WTC11 (cell line): Measurements from ENCODE around the gene TMEM86B. TPM values are rescaled to one million over a fixed set of nuclear protein-coding genes. Genes with fewer than 3 reads are reported as not detected.

ENCODE experiments used
- ATAC-seq: fragments of 200-7000 bp; cut with Tn5 transposase; 2 replicates; pipeline ENCODE4 v1.10.0; 2021; ENCODE audit warnings: mild to moderate bottlenecking, moderate library complexity
- CTCF ChIA-PET: fragments of 300-600 bp; sonication (Branson Sonifier 250); formaldehyde crosslinking; loops from one replicate; lab custom pipeline; 2021; ENCODE audit warnings: antibody characterized with exemption; lab: Charles Lee
- POLR2A ChIA-PET: fragments of 350-600 bp; sonication (Branson Sonifier 250); formaldehyde crosslinking; loops from one replicate; lab custom pipeline; 2021; ENCODE audit warnings: antibody characterized with exemption; lab: Charles Lee
- DNase-seq: peaks from one replicate; pipeline ENCODE4 v3.0.0; 2021; ENCODE audit warnings: low spot score
- H3K27ac Mint-ChIP-seq: 2 replicates; pipeline ENCODE4 v1.8.0; 2021; ENCODE audit warnings: mixed read lengths
- H3K27me3 Mint-ChIP-seq: 2 replicates; pipeline ENCODE4 v1.8.0; 2021; ENCODE audit warnings: low read depth, mild to moderate bottlenecking, moderate library complexity, mixed read lengths
- H3K36me3 Mint-ChIP-seq: 2 replicates; pipeline ENCODE4 v1.8.0; 2021; ENCODE audit warnings: mixed read lengths
- H3K4me1 Mint-ChIP-seq: 2 replicates; pipeline ENCODE4 v1.8.0; 2022; ENCODE audit warnings: mixed read lengths
- H3K4me3 Mint-ChIP-seq: 2 replicates; pipeline ENCODE4 v1.8.0; 2021; ENCODE audit warnings: mild to moderate bottlenecking, moderate library complexity, mixed read lengths
- H3K9me3 Mint-ChIP-seq: 2 replicates; pipeline ENCODE4 v1.8.0; 2021; ENCODE audit warnings: mixed read lengths
- ERG ChIP-seq: fragments of 250-450 bp; sonication (Bioruptor Pico); IDR thresholded peaks from 2 replicates; pipeline ENCODE4 v1.8.0; 2021; ENCODE audit warnings: mild to moderate bottlenecking
- ETV6 ChIP-seq: sonication (generic); formaldehyde crosslinking; IDR thresholded peaks from 2 replicates; pipeline ENCODE4 v1.8.1; 2022; ENCODE audit warnings: mild to moderate bottlenecking, missing genetic modification reagents
- FOXK1 ChIP-seq: sonication (generic); formaldehyde crosslinking; IDR thresholded peaks from 2 replicates; pipeline ENCODE4 v1.8.0; 2022; ENCODE audit warnings: mild to moderate bottlenecking, moderate library complexity, missing genetic modification reagents
- MAX ChIP-seq: sonication (generic); formaldehyde crosslinking; IDR thresholded peaks from 2 replicates; pipeline ENCODE4 v1.8.0; 2022; ENCODE audit warnings: mild to moderate bottlenecking, missing genetic modification reagents
- NR2C2 ChIP-seq: sonication (generic); formaldehyde crosslinking; IDR thresholded peaks from 2 replicates; pipeline ENCODE4 v1.8.0; 2022; ENCODE audit warnings: mild to moderate bottlenecking, missing genetic modification reagents
- SMAD3 ChIP-seq: sonication (generic); formaldehyde crosslinking; IDR thresholded peaks from 2 replicates; pipeline ENCODE4 v1.8.0; 2022; ENCODE audit warnings: missing genetic modification reagents, mild to moderate bottlenecking, borderline replicate concordance
- TEAD4 ChIP-seq: sonication (generic); formaldehyde crosslinking; IDR thresholded peaks from 2 replicates; pipeline ENCODE4 v1.8.0; 2022; ENCODE audit warnings: mild to moderate bottlenecking, missing genetic modification reagents
- ZNF219 ChIP-seq: sonication (generic); formaldehyde crosslinking; IDR thresholded peaks from 2 replicates; pipeline ENCODE4 v1.8.0; 2023; ENCODE audit warnings: missing genetic modification reagents, mild to moderate bottlenecking, borderline replicate concordance
- ZNF416 ChIP-seq: fragments of 250-450 bp; sonication (Bioruptor Pico); IDR thresholded peaks from 2 replicates; pipeline ENCODE4 v1.9.0; 2021; ENCODE audit warnings: mild to moderate bottlenecking, inconsistent platforms
- ZNF423 ChIP-seq: fragments of 250-450 bp; sonication (Bioruptor Pico); IDR thresholded peaks from 2 replicates; pipeline ENCODE4 v2.1.2; 2022; ENCODE audit warnings: mild to moderate bottlenecking, moderate library complexity
- ZNF532 ChIP-seq: fragments of 250-450 bp; sonication (Bioruptor Pico); IDR thresholded peaks from 2 replicates; pipeline ENCODE4 v1.9.0; 2021; ENCODE audit warnings: mild to moderate bottlenecking, borderline replicate concordance
- total RNA-seq: library from RNA; stranded (reverse); gene quantifications from 3 replicates; pipeline ENCODE4 v1.2.3, GENCODE V29; 2021
- TF ChIP-seq, protein P1 (sequence below): sonication (generic); formaldehyde crosslinking; conservative IDR thresholded peaks from 2 replicates; pipeline ENCODE4 v1.8.1; 2022; ENCODE audit warnings: mild to moderate bottlenecking, missing genetic modification reagents
- TF ChIP-seq, protein P2 (sequence below): sonication (generic); formaldehyde crosslinking; IDR thresholded peaks from 2 replicates; pipeline ENCODE4 v1.8.1; 2023; ENCODE audit warnings: mild to moderate bottlenecking, missing genetic modification reagents, moderate library complexity
- TF ChIP-seq, protein P3 (sequence below): sonication (generic); formaldehyde crosslinking; IDR thresholded peaks from 2 replicates; pipeline ENCODE4 v1.8.0; 2023; ENCODE audit warnings: mild to moderate bottlenecking, missing genetic modification reagents
- TF ChIP-seq, protein P4 (sequence below): fragments of 200-600 bp; IDR thresholded peaks from 2 replicates; pipeline ENCODE4 v1.8.0; 2022; ENCODE audit warnings: antibody characterized with exemption

TMEM86B gene
- total RNA-seq, 1 experiment from 2014 or later, result 4.2 TPM

GRCh38 chr19:55193481-55193880, 35.1 kb downstream of the TMEM86B start:
- H3K27ac Mint-ChIP-seq, result no peak overlapping the region
- DNase-seq, result no peak
- no peak for ATAC-seq
- H3K9me3 Mint-ChIP-seq, result no peaks in the 10 kb centered on the region
- H3K4me1 Mint-ChIP-seq, result peaks cover 4% of the 10 kb centered on the region; the same call in 1 of the 2 replicates
- CTCF ChIA-PET, result interaction anchor here (0.7 to 1.1 kb wide), 4 partner anchors 13 to 47 kb away, joined by 3 to 4 read pairs (median 3); partner anchors contain the start of genes DNAAF3 and SYT5
- H3K36me3 Mint-ChIP-seq, result no peaks in the 10 kb centered on the region
- H3K4me3 Mint-ChIP-seq, result no peak overlapping the region
- TF ChIP-seq, protein P1, sequence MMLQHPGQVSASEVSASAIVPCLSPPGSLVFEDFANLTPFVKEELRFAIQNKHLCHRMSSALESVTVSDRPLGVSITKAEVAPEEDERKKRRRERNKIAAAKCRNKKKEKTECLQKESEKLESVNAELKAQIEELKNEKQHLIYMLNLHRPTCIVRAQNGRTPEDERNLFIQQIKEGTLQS (CRISPR knock-in tag), result no peak
- TF ChIP-seq FOXK1 (CRISPR knock-in tag), result no peak
- TF ChIP-seq SMAD3, result no peak
- no peak for TF ChIP-seq ZNF423 (CRISPR knock-in tag)
- POLR2A ChIA-PET, result interaction anchor here (0.6 kb wide), 1 partner anchor 411 kb away, joined by 3 read pairs; no protein-coding TSS in a partner anchor
- peaks cover 31% of the 10 kb centered on the region for H3K27me3 Mint-ChIP-seq

GRCh38 chr19:55189403-55189835, 39.1 kb downstream of the TMEM86B start:
- peaks cover 4% of the 10 kb centered on the region; the same call in 1 of the 2 replicates for H3K4me1 Mint-ChIP-seq
- no peak overlapping the region for H3K27ac Mint-ChIP-seq
- TF ChIP-seq TEAD4 (CRISPR knock-in tag), result no peak
- TF ChIP-seq NR2C2, result no peak
- TF ChIP-seq ZNF416, result no peak
- no peak for TF ChIP-seq MAX (CRISPR knock-in tag)
- TF ChIP-seq, protein P2, sequence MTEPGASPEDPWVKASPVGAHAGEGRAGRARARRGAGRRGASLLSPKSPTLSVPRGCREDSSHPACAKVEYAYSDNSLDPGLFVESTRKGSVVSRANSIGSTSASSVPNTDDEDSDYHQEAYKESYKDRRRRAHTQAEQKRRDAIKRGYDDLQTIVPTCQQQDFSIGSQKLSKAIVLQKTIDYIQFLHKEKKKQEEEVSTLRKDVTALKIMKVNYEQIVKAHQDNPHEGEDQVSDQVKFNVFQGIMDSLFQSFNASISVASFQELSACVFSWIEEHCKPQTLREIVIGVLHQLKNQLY (CRISPR knock-in tag), result no peak
- TF ChIP-seq, protein P3, sequence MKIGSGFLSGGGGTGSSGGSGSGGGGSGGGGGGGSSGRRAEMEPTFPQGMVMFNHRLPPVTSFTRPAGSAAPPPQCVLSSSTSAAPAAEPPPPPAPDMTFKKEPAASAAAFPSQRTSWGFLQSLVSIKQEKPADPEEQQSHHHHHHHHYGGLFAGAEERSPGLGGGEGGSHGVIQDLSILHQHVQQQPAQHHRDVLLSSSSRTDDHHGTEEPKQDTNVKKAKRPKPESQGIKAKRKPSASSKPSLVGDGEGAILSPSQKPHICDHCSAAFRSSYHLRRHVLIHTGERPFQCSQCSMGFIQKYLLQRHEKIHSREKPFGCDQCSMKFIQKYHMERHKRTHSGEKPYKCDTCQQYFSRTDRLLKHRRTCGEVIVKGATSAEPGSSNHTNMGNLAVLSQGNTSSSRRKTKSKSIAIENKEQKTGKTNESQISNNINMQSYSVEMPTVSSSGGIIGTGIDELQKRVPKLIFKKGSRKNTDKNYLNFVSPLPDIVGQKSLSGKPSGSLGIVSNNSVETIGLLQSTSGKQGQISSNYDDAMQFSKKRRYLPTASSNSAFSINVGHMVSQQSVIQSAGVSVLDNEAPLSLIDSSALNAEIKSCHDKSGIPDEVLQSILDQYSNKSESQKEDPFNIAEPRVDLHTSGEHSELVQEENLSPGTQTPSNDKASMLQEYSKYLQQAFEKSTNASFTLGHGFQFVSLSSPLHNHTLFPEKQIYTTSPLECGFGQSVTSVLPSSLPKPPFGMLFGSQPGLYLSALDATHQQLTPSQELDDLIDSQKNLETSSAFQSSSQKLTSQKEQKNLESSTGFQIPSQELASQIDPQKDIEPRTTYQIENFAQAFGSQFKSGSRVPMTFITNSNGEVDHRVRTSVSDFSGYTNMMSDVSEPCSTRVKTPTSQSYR (CRISPR knock-in tag), result no peak
- no peak for TF ChIP-seq ZNF219
- no peak for TF ChIP-seq ZNF532 (CRISPR knock-in tag)
- TF ChIP-seq, protein P4, sequence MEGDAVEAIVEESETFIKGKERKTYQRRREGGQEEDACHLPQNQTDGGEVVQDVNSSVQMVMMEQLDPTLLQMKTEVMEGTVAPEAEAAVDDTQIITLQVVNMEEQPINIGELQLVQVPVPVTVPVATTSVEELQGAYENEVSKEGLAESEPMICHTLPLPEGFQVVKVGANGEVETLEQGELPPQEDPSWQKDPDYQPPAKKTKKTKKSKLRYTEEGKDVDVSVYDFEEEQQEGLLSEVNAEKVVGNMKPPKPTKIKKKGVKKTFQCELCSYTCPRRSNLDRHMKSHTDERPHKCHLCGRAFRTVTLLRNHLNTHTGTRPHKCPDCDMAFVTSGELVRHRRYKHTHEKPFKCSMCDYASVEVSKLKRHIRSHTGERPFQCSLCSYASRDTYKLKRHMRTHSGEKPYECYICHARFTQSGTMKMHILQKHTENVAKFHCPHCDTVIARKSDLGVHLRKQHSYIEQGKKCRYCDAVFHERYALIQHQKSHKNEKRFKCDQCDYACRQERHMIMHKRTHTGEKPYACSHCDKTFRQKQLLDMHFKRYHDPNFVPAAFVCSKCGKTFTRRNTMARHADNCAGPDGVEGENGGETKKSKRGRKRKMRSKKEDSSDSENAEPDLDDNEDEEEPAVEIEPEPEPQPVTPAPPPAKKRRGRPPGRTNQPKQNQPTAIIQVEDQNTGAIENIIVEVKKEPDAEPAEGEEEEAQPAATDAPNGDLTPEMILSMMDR, result no peak
- TF ChIP-seq ETV6 (CRISPR knock-in tag), result no peak
- TF ChIP-seq ERG (CRISPR knock-in tag), result no peak
- TF ChIP-seq, all 79 proteins: peak for 0
- POLR2A ChIA-PET, result no interaction called here
- CTCF ChIA-PET, result no interaction called here
- Mint-ChIP-seq H3K9me3 (no peaks in the 10 kb centered on the region), H3K27me3 (peaks cover 51% of the 10 kb centered on the region), H3K36me3 (no peaks in the 10 kb centered on the region), H3K4me3 (no peak overlapping the region)
- ATAC-seq, result no peak
- DNase-seq, result no peak
